ENCODE results near the gene MAGI1.

- TF ChIP-seq POLR2A (IDR thresholded peaks at IDR 0.05) (no peak), CTCF (IDR thresholded peaks at IDR 0.05) (no peak)
Measured at GRCh38 chr3:65919826-65920225, 118.9 kb downstream of the MAGI1 start.

Measured in prostate gland (tissue), 2 donors.